Osteoblast (primary cell): ENCODE results near the gene RNF5. TPM values are rescaled to one million over a fixed set of nuclear protein-coding genes. Genes with fewer than 3 reads are reported as not detected.
A peak's percentile ranks its signal among the peaks of the same experiment; 100 is the strongest.

Experiments
- DNase-seq: peaks from one replicate; pipeline ENCODE4 v3.0.0; 2011; ENCODE audit warnings: low spot score, mixed read lengths; ENCODE audit not compliant: insufficient read length; ENCODE audit errors: missing footprints
- H2AFZ ChIP-seq: 2 replicates; pipeline ENCODE4 v1.6.0; 2011; ENCODE audit warnings: mild to moderate bottlenecking, low read length
- H3K27ac ChIP-seq: 2 replicates; pipeline ENCODE4 v1.5.1; 2011; ENCODE audit warnings: mild to moderate bottlenecking, low read depth, low read length, moderate library complexity
- H3K27me3 ChIP-seq: 2 replicates; pipeline ENCODE4 v1.6.0; 2012; ENCODE audit warnings: mild to moderate bottlenecking, control low read depth, inconsistent platforms, low read length, moderate library complexity; ENCODE audit not compliant: insufficient read depth
- H3K36me3 ChIP-seq: 2 replicates; pipeline ENCODE4 v1.5.1; 2011; ENCODE audit warnings: mild to moderate bottlenecking, low read length, control low read depth, moderate library complexity; ENCODE audit not compliant: insufficient read depth
- H3K4me1 ChIP-seq: 2 replicates; pipeline ENCODE4 v1.5.1; 2011; ENCODE audit warnings: mild to moderate bottlenecking, low read length, control low read depth, moderate library complexity; ENCODE audit not compliant: insufficient read depth
- H3K4me2 ChIP-seq: 2 replicates; pipeline ENCODE4 v1.6.0; 2011; ENCODE audit warnings: mild to moderate bottlenecking, low read length; ENCODE audit not compliant: insufficient read depth
- H3K4me3 ChIP-seq: fragments of 200-600 bp; sonication (generic); 3 replicates; pipeline ENCODE4 v1.5.1; 2012; ENCODE audit warnings: mild to moderate bottlenecking, low read length, inconsistent platforms; ENCODE audit not compliant: insufficient read depth
- H3K79me2 ChIP-seq: 2 replicates; pipeline ENCODE4 v1.6.0; 2012; ENCODE audit warnings: mild to moderate bottlenecking, low read length, control low read depth, inconsistent platforms; ENCODE audit not compliant: insufficient read depth
- H3K9me3 ChIP-seq: 2 replicates; pipeline ENCODE4 v1.5.1; 2011; ENCODE audit warnings: low read depth, low read length, control low read depth
- H4K20me1 ChIP-seq: 2 replicates; pipeline ENCODE4 v1.6.0; 2012; ENCODE audit warnings: mild to moderate bottlenecking, low read length, control low read depth; ENCODE audit not compliant: insufficient read depth
- total RNA-seq: library from RNA; depleted of rRNA; stranded (reverse); fragments of >200 nt; gene quantifications from 2 replicates; pipeline ENCODE4 v1.2.3, GENCODE V29; 2012
- TF ChIP-seq, protein P1 (sequence below): IDR thresholded peaks from 2 replicates; pipeline ENCODE4 v1.5.1; 2011; ENCODE audit warnings: mild to moderate bottlenecking, low read depth, low read length, moderate library complexity; ENCODE audit errors: extremely low read depth

Gene RNF5
- total RNA-seq, 1 donor: 32.9 TPM

GRCh38 chr6:32149092-32149755 lies 29.0 kb upstream of the RNF5 start:
- no peaks in the 10 kb centered on the region for H4K20me1 ChIP-seq
- H3K79me2 ChIP-seq: peaks cover 2% of the 10 kb centered on the region
- TF ChIP-seq, protein P1, sequence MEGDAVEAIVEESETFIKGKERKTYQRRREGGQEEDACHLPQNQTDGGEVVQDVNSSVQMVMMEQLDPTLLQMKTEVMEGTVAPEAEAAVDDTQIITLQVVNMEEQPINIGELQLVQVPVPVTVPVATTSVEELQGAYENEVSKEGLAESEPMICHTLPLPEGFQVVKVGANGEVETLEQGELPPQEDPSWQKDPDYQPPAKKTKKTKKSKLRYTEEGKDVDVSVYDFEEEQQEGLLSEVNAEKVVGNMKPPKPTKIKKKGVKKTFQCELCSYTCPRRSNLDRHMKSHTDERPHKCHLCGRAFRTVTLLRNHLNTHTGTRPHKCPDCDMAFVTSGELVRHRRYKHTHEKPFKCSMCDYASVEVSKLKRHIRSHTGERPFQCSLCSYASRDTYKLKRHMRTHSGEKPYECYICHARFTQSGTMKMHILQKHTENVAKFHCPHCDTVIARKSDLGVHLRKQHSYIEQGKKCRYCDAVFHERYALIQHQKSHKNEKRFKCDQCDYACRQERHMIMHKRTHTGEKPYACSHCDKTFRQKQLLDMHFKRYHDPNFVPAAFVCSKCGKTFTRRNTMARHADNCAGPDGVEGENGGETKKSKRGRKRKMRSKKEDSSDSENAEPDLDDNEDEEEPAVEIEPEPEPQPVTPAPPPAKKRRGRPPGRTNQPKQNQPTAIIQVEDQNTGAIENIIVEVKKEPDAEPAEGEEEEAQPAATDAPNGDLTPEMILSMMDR: no peak
- H3K27me3 ChIP-seq: peaks cover 39% of the 10 kb centered on the region
- peak overlapping the region; percentile 43 for H3K4me2 ChIP-seq
- peak overlapping the region; percentile 52 for H3K4me3 ChIP-seq
- DNase-seq: no peak
- no peak overlapping the region for H2AFZ ChIP-seq
- no peaks in the 10 kb centered on the region for H3K9me3 ChIP-seq
- H3K27ac ChIP-seq: no peak overlapping the region
- H3K36me3 ChIP-seq: no peaks in the 10 kb centered on the region
- peaks cover 15% of the 10 kb centered on the region for H3K4me1 ChIP-seq

GRCh38 chr6:32149932-32150870 lies 28.0 kb upstream of the RNF5 start:
- peaks cover 3% of the 10 kb centered on the region for H4K20me1 ChIP-seq
- no peak overlapping the region for H3K4me2 ChIP-seq
- H3K4me1 ChIP-seq: peaks cover 22% of the 10 kb centered on the region
- H3K27me3 ChIP-seq: peaks cover 39% of the 10 kb centered on the region
- peaks cover 12% of the 10 kb centered on the region for H3K79me2 ChIP-seq
- DNase-seq: no peak
- H3K4me3 ChIP-seq: no peak overlapping the region
- no peak overlapping the region for H3K27ac ChIP-seq
- H3K9me3 ChIP-seq: no peaks in the 10 kb centered on the region
- no peak overlapping the region for H2AFZ ChIP-seq
- TF ChIP-seq, protein P1: no peak
- no peaks in the 10 kb centered on the region for H3K36me3 ChIP-seq

DNA sequence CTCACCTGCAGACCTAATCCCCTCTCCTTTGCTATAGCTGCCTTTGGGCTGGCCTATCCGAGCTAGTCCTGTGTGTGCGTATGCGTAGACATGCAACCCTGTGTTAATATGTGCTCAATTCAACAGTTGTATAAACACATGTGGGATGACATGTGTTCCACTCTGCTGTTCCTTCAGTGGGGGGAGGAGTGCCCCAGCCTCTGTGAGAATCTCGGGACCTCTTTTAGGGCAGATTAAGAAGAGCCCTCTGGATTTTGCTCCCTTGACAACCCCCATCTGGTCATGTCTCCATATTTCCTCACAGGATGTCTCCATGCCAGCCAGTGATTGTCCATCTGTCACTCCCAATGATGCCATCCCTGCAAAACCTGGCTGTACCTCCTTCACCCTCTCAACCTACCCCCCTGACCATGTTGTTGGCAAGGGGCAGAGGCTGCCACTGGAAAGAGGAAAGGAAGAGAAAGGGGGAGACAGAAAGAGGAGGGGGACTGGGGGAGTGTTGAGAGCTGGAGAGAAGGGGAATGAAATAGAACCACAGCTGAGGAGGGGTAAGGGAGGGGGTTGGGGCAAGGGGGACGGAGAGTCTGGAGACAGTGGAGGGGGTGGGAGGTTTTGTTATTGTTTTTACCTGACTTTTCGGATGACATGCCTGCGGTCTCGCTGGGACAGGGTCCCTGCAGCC lies 26.9 kb upstream of the RNF5 start:
- Histone ChIP-seq H3K4me1 (peaks cover 24% of the 10 kb centered on the region), H3K4me2 (peak overlapping the region; percentile 91)

More for the DNA sequence above, 26.9 kb upstream of the RNF5 start:
- peaks cover 2% of the 10 kb centered on the region for H3K36me3 ChIP-seq
- H3K27me3 ChIP-seq: peaks cover 31% of the 10 kb centered on the region
- no peak overlapping the region for H3K27ac ChIP-seq
- H2AFZ ChIP-seq: no peak overlapping the region
- TF ChIP-seq, protein P1: no peak
- H3K4me3 ChIP-seq: peak overlapping the region; percentile 97
- peaks cover 6% of the 10 kb centered on the region for H4K20me1 ChIP-seq
- peak; percentile 71 for DNase-seq
- H3K79me2 ChIP-seq: peaks cover 18% of the 10 kb centered on the region
- H3K9me3 ChIP-seq: no peaks in the 10 kb centered on the region
